Astrocyte (in vitro differentiated cells and primary cell): Measurements from ENCODE around the gene GOSR2. TPM values are rescaled to one million over a fixed set of nuclear protein-coding genes. Genes with fewer than 3 reads are reported as not detected.
"Not testable (repeated sequence)": the region's sequence is repeated elsewhere in the genome, so short reads cannot be mapped to it uniquely, and the experiment has no call there.

Experiments used
- DNase-seq: peaks from one replicate; pipeline ENCODE4 v3.0.0-alpha.2; 2010; ENCODE audit warnings: low read depth
- FAIRE-seq: peaks from 2 replicates; lab custom pipeline; 2011; peaks lifted over from hg19 to GRCh38; lab: Jason Lieb, UNC
- H2AFZ ChIP-seq: 2 replicates; pipeline ENCODE4 v1.6.0; 2012; ENCODE audit warnings: low read depth, low read length, inconsistent platforms
- H3K27ac ChIP-seq: 2 replicates; pipeline ENCODE4 v1.5.1; 2011; ENCODE audit warnings: low read depth, low read length, inconsistent platforms
- H3K27me3 ChIP-seq: 2 replicates; pipeline ENCODE4 v1.6.0; 2011; ENCODE audit warnings: low read length, inconsistent platforms; ENCODE audit not compliant: insufficient read depth
- H3K36me3 ChIP-seq: 2 replicates; pipeline ENCODE4 v1.5.1; 2011; ENCODE audit warnings: low read length, inconsistent platforms; ENCODE audit not compliant: insufficient read depth
- H3K4me1 ChIP-seq: 2 replicates; pipeline ENCODE4 v1.5.1; 2011; ENCODE audit warnings: low read length, inconsistent platforms; ENCODE audit not compliant: insufficient read depth
- H3K4me2 ChIP-seq: 2 replicates; pipeline ENCODE4 v1.6.0; 2012; ENCODE audit warnings: low read length, inconsistent platforms
- H3K4me3 ChIP-seq: 2 replicates; pipeline ENCODE4 v1.5.1; 2011; ENCODE audit warnings: low read depth, mild to moderate bottlenecking, low read length, inconsistent platforms; ENCODE audit not compliant: insufficient read depth
- H3K79me2 ChIP-seq: 2 replicates; pipeline ENCODE4 v1.6.0; 2012; ENCODE audit warnings: mild to moderate bottlenecking, low read length, inconsistent platforms; ENCODE audit not compliant: insufficient read depth
- H3K9ac ChIP-seq: 2 replicates; pipeline ENCODE4 v1.6.0; 2012; ENCODE audit warnings: mild to moderate bottlenecking, low read length, inconsistent platforms
- H3K9me3 ChIP-seq: 2 replicates; pipeline ENCODE4 v1.5.1; 2012; ENCODE audit warnings: low read depth, mild to moderate bottlenecking, low read length, inconsistent platforms; ENCODE audit not compliant: insufficient read depth
- H4K20me1 ChIP-seq: 2 replicates; pipeline ENCODE4 v1.6.0; 2012; ENCODE audit warnings: low read length, inconsistent platforms; ENCODE audit not compliant: insufficient read depth
- H3K27ac Mint-ChIP-seq: one replicate; pipeline ENCODE4 v1.8.0; 2021; ENCODE audit warnings: mild to moderate bottlenecking, mixed read lengths; ENCODE audit not compliant: unreplicated experiment
- H3K27me3 Mint-ChIP-seq: one replicate; pipeline ENCODE4 v1.8.0; 2021; ENCODE audit warnings: low read depth, mixed read lengths; ENCODE audit not compliant: unreplicated experiment
- H3K36me3 Mint-ChIP-seq: one replicate; pipeline ENCODE4 v1.8.0; 2021; ENCODE audit warnings: low read depth, mixed read lengths; ENCODE audit not compliant: unreplicated experiment
- H3K4me1 Mint-ChIP-seq: one replicate; pipeline ENCODE4 v1.8.0; 2021; ENCODE audit warnings: low read depth, mixed read lengths; ENCODE audit not compliant: unreplicated experiment
- H3K4me3 Mint-ChIP-seq: one replicate; pipeline ENCODE4 v1.8.0; 2021; ENCODE audit warnings: mild to moderate bottlenecking, moderate library complexity, mixed read lengths; ENCODE audit not compliant: unreplicated experiment
- H3K9me3 Mint-ChIP-seq: one replicate; pipeline ENCODE4 v1.8.0; 2021; ENCODE audit warnings: mild to moderate bottlenecking, mixed read lengths; ENCODE audit not compliant: unreplicated experiment
- EZH2 ChIP-seq: IDR thresholded peaks from 2 replicates; pipeline ENCODE4 v1.6.1; 2012; ENCODE audit warnings: mild to moderate bottlenecking, low read length, inconsistent platforms; ENCODE audit not compliant: insufficient read depth
- total RNA-seq: library from RNA; stranded (reverse); gene quantifications from 2 replicates; pipeline ENCODE4 v1.2.1, GENCODE V29; 2021
- TF ChIP-seq, protein P1 (sequence below): IDR thresholded peaks from 2 replicates; pipeline ENCODE4 v1.5.1; 2011; ENCODE audit warnings: low read depth, mild to moderate bottlenecking, inconsistent platforms, low read length, moderate library complexity; ENCODE audit not compliant: insufficient read depth

GOSR2 gene
- total RNA-seq, 1 donor from 2014 or later, result 67.0 TPM

DNA sequence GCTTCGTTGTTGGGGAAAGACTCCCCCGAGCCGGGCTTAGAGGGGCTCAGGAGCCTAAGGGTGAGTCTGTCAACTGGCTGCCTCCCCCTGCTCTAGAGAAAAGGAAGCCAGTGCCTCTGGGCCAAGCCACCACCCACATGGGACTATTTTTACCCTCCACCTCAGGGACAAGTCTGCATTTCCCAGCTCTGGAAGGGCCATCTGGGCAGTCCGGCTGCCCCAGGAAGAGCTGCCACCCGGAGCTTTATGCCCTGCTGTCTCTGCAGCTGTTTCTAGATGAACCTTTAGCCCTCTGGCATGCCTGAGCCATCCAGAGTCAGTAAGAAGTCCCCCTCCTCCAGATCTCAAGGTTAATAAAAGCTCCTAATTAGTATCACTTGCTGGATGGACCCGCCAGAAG, 61.4 kb downstream of the GOSR2 start:
- peaks cover 2% of the 10 kb centered on the region for H3K36me3 Mint-ChIP-seq
- peaks cover 7% of the 10 kb centered on the region for H3K9me3 Mint-ChIP-seq
- FAIRE-seq (no peak), DNase-seq (no peak)
- H4K20me1 ChIP-seq, result no peaks in the 10 kb centered on the region
- no peak overlapping the region for H3K4me3 Mint-ChIP-seq
- no peak overlapping the region for H2AFZ ChIP-seq
- no peaks in the 10 kb centered on the region for H3K36me3 ChIP-seq
- H3K27me3 ChIP-seq, result peaks cover 17% of the 10 kb centered on the region
- H3K4me1 ChIP-seq, result peaks cover 1% of the 10 kb centered on the region
- H3K4me2 ChIP-seq, result no peak overlapping the region
- H3K79me2 ChIP-seq, result no peaks in the 10 kb centered on the region
- no peak overlapping the region for H3K9ac ChIP-seq
- no peak for TF ChIP-seq EZH2
- TF ChIP-seq, protein P1, sequence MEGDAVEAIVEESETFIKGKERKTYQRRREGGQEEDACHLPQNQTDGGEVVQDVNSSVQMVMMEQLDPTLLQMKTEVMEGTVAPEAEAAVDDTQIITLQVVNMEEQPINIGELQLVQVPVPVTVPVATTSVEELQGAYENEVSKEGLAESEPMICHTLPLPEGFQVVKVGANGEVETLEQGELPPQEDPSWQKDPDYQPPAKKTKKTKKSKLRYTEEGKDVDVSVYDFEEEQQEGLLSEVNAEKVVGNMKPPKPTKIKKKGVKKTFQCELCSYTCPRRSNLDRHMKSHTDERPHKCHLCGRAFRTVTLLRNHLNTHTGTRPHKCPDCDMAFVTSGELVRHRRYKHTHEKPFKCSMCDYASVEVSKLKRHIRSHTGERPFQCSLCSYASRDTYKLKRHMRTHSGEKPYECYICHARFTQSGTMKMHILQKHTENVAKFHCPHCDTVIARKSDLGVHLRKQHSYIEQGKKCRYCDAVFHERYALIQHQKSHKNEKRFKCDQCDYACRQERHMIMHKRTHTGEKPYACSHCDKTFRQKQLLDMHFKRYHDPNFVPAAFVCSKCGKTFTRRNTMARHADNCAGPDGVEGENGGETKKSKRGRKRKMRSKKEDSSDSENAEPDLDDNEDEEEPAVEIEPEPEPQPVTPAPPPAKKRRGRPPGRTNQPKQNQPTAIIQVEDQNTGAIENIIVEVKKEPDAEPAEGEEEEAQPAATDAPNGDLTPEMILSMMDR, result no peak
- no peak overlapping the region for H3K4me3 ChIP-seq
- peaks cover 63% of the 10 kb centered on the region for H3K27me3 Mint-ChIP-seq
- H3K27ac Mint-ChIP-seq, result no peak overlapping the region
- H3K9me3 ChIP-seq, result peaks cover 2% of the 10 kb centered on the region
- no peaks in the 10 kb centered on the region for H3K4me1 Mint-ChIP-seq
- no peak overlapping the region for H3K27ac ChIP-seq

DNA sequence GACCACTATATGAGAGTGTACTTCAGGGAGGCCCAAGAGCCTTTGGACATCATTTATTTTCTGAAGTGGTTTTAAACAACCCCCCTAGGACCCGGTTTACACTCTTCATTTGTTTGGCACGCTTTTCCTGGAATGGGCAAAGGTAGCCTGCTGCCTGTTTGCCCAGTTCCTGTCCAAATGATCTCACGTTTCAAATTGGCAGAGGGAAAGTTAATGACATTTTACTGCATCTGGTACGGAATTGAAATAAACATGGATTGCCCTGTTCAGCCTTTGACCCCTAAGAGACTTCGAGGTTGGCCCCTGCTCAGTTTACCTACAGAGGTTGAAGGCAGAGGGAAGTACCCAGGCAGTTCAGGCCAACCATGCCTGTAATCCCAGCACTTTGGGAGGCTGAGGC, 61.9 kb downstream of the GOSR2 start:
- Mint-ChIP-seq H3K4me1 (no peaks in the 10 kb centered on the region), H3K27me3 (peaks cover 67% of the 10 kb centered on the region), H3K36me3 (peaks cover 2% of the 10 kb centered on the region), H3K27ac (no peak overlapping the region), H3K9me3 (peaks cover 8% of the 10 kb centered on the region), H3K4me3 (no peak overlapping the region)
- Histone ChIP-seq H3K79me2 (no peaks in the 10 kb centered on the region), H3K4me3 (no peak overlapping the region), H3K9ac (no peak overlapping the region), H2AFZ (no peak overlapping the region), H4K20me1 (no peaks in the 10 kb centered on the region), H3K27me3 (peaks cover 12% of the 10 kb centered on the region), H3K4me2 (no peak overlapping the region), H3K36me3 (no peaks in the 10 kb centered on the region), H3K4me1 (no peaks in the 10 kb centered on the region), H3K9me3 (peaks cover 2% of the 10 kb centered on the region), H3K27ac (no peak overlapping the region)
- FAIRE-seq (no peak), DNase-seq (no peak)
- TF ChIP-seq EZH2, result no peak
- TF ChIP-seq, protein P1, result no peak

DNA sequence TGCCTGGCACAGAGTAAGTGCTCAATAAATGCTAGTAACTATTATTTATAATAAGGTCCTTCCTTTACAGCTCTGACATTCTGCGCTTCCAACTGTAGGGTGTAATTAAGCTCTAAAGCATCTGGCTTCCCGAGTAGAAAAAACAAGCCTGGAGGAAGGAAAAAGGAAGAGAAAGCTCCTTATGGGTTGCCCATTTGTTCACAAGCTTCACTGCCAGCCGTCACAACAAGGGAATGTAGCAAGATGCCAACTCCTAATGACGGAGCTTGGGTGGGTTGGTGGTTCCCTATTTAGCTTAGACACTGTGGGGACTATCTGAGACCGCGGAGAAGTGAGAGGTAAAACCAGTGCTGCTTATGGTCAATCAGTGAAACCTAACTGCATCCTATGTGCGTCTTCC, 63.4 kb downstream of the GOSR2 start:
- Mint-ChIP-seq H3K36me3 (peaks cover 2% of the 10 kb centered on the region), H3K4me1 (no peaks in the 10 kb centered on the region), H3K9me3 (peaks cover 9% of the 10 kb centered on the region), H3K4me3 (no peak overlapping the region), H3K27me3 (peaks cover 68% of the 10 kb centered on the region), H3K27ac (no peak overlapping the region)
- TF ChIP-seq EZH2, result no peak
- TF ChIP-seq, protein P1, result no peak
- no peak overlapping the region for H3K4me3 ChIP-seq
- no peak overlapping the region for H3K4me2 ChIP-seq
- H3K9me3 ChIP-seq, result peaks cover 2% of the 10 kb centered on the region
- no peaks in the 10 kb centered on the region for H4K20me1 ChIP-seq
- FAIRE-seq (no peak), DNase-seq (no peak)
- H3K36me3 ChIP-seq, result no peaks in the 10 kb centered on the region
- peaks cover 4% of the 10 kb centered on the region for H3K27me3 ChIP-seq
- H3K27ac ChIP-seq, result no peak overlapping the region
- no peaks in the 10 kb centered on the region for H3K4me1 ChIP-seq
- H2AFZ ChIP-seq, result no peak overlapping the region
- no peaks in the 10 kb centered on the region for H3K79me2 ChIP-seq
- no peak overlapping the region for H3K9ac ChIP-seq

DNA sequence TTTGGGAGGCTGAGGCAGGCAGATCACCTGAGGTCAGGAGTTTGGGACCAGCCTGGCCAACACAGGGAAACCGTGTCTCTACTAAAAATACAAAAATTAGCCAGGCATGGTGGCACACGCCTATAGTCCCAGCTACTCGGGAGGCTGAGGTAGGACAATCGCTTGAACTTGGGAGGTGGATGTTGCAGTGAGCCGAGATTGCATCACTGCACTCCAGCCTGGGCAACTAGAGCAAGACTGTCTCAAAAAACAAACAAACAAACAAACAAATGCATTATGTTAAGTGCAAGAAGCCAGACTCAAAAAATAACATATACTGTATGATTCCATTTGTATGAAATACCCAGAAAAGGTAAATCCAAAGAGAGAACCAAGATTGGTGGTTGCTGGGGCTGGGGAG, 65.0 kb downstream of the GOSR2 start:
- not testable (repeated sequence) for FAIRE-seq, H3K9me3 ChIP-seq, H3K27ac ChIP-seq, DNase-seq, H3K4me3 ChIP-seq, H3K36me3 ChIP-seq, H3K4me1 Mint-ChIP-seq, H3K36me3 Mint-ChIP-seq, H3K4me3 Mint-ChIP-seq, H2AFZ ChIP-seq, H3K79me2 ChIP-seq, H3K4me1 ChIP-seq, H3K27ac Mint-ChIP-seq, H4K20me1 ChIP-seq, H3K27me3 ChIP-seq, H3K4me2 ChIP-seq, H3K9me3 Mint-ChIP-seq, H3K9ac ChIP-seq
- peaks cover 56% of the 10 kb centered on the region for H3K27me3 Mint-ChIP-seq
